ENCODE results near the gene ZNF224.

Gene ZNF224

GRCh38 chr19:44141191-44142058 is 47.3 kb downstream of the ZNF224 start, which contains the start of gene ZNF234:
ZNF234 (plus strand) TSS chr19:44141554; CDS start chr19:44144633, 3,079 bp downstream.
- DNase-seq: no peak

GRCh38 chr19:44142059-44142433 is 47.9 kb downstream of the ZNF224 start:
- DNase-seq: no peak

GRCh38 chr19:44149776-44150175 is 55.6 kb downstream of the ZNF224 start:
- DNase-seq: no peak

- DNase-seq: no peak
These were observed 57.3 kb downstream of the ZNF224 start for GRCh38 chr19:44151491-44151890.

- no peak for DNase-seq
These were observed 62.3 kb downstream of the ZNF224 start for GRCh38 chr19:44156475-44156874.

All from NCI-H1436 treated with DMSO at 0.1 percent for 48 hours (cell line).